BE2C (cell line): Measurements from ENCODE around the gene CUEDC2.

ENCODE experiments used
- DNase-seq: peaks from one replicate; pipeline ENCODE4 v3.0.0-alpha.2; 2020
- H3K27me3 ChIP-seq: fragments of 250-450 bp; sonication (Bioruptor Pico); 2 replicates; pipeline ENCODE4 v1.5.1; 2020; ENCODE audit warnings: mild to moderate bottlenecking
- H3K36me3 ChIP-seq: fragments of 250-450 bp; sonication (Bioruptor Pico); 2 replicates; pipeline ENCODE4 v1.5.1; 2020; ENCODE audit warnings: mild to moderate bottlenecking
- H3K4me1 ChIP-seq: fragments of 250-450 bp; sonication (Bioruptor Pico); 2 replicates; pipeline ENCODE4 v1.5.1; 2020
- H3K4me3 ChIP-seq: 2 replicates; pipeline ENCODE4 v1.5.1; 2011; ENCODE audit warnings: low read depth, low read length
- H3K9me3 ChIP-seq: fragments of 250-450 bp; sonication (Bioruptor Pico); 2 replicates; pipeline ENCODE4 v1.5.1; 2020
- CTCF ChIP-seq: IDR thresholded peaks from 2 replicates; pipeline ENCODE4 v1.5.1; 2012; ENCODE audit warnings: mild to moderate bottlenecking, low read depth, low read length

CUEDC2 gene

GRCh38 chr10:102420181-102420713 lies 12.1 kb downstream of the CUEDC2 start:
- H3K36me3 ChIP-seq, result peaks cover 12% of the 10 kb centered on the region
- DNase-seq, result no peak
- TF ChIP-seq CTCF, result no peak
- no peaks in the 10 kb centered on the region for H3K27me3 ChIP-seq
- H3K9me3 ChIP-seq, result no peaks in the 10 kb centered on the region
- H3K4me1 ChIP-seq, result peaks cover 2% of the 10 kb centered on the region; the same call in 1 of the 2 replicates
- peak overlapping the region; percentile 92 for H3K4me3 ChIP-seq

- Histone ChIP-seq H3K27me3 (no peaks in the 10 kb centered on the region), H3K9me3 (no peaks in the 10 kb centered on the region), H3K4me3 (peak overlapping the region; percentile 92), H3K4me1 (peaks cover 2% of the 10 kb centered on the region; the same call in 1 of the 2 replicates), H3K36me3 (peaks cover 12% of the 10 kb centered on the region)
- TF ChIP-seq CTCF, result no peak
- peak; percentile 85 for DNase-seq
These were observed 12.8 kb downstream of the CUEDC2 start for GRCh38 chr10:102419269-102420180.

- peak; percentile 85 for DNase-seq
- peak within 1 kb of the TSS; percentile 92 for H3K4me3 ChIP-seq
- H3K9me3 ChIP-seq, result no peaks in the 10 kb centered on the region
- H3K4me1 ChIP-seq, result peaks cover 4% of the 10 kb centered on the region
- peaks cover 10% of the 10 kb centered on the region for H3K36me3 ChIP-seq
- TF ChIP-seq CTCF, result no peak
- no peaks in the 10 kb centered on the region for H3K27me3 ChIP-seq
These were observed 13.6 kb downstream of the CUEDC2 start, which contains the start of gene PSD for GRCh38 chr10:102418622-102419268. PSD (minus strand) TSS chr10:102418785; CDS start chr10:102417038, 1,747 bp downstream.

- peaks cover 11% of the 10 kb centered on the region for H3K4me1 ChIP-seq
- no peaks in the 10 kb centered on the region for H3K9me3 ChIP-seq
- no peaks in the 10 kb centered on the region; the same call in 1 of the 2 replicates for H3K36me3 ChIP-seq
- H3K27me3 ChIP-seq, result no peaks in the 10 kb centered on the region
- no peak for DNase-seq
- TF ChIP-seq CTCF, result no peak
- no peak overlapping the region for H3K4me3 ChIP-seq
These were observed 15.7 kb downstream of the CUEDC2 start for GRCh38 chr10:102416695-102417094.

GRCh38 chr10:102416283-102416682 lies 16.1 kb downstream of the CUEDC2 start:
- Histone ChIP-seq H3K4me3 (no peak overlapping the region), H3K4me1 (peaks cover 15% of the 10 kb centered on the region), H3K27me3 (no peaks in the 10 kb centered on the region), H3K36me3 (no peaks in the 10 kb centered on the region; the same call in 1 of the 2 replicates), H3K9me3 (no peaks in the 10 kb centered on the region)
- TF ChIP-seq CTCF, result no peak
- no peak for DNase-seq
